ENCODE measurements around the gene PIP5K1C. TPM values are rescaled to one million over a fixed set of nuclear protein-coding genes. Genes with fewer than 3 reads are reported as not detected.

Gene PIP5K1C
- total RNA-seq, 1 donor from 2014 or later: 75.7 TPM

DNA sequence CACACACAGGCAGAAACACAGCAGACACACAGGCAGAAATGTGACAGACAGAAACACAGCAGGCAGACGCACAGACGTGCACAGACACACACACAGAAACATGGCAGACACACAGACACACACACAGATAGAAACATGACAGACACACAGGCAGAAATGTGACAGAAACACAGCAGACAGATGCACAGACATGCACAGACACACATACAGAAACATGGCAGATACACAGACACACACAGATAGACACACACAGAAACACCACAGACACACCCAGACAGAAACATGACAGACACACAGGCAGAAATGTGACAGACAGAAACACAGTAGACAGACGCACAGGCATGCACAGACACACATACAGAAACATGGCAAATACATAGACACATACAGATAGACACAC lies 94.9 kb downstream of the PIP5K1C start:
- DNase-seq (ENCODE audit: extremely low spot score, unreplicated experiment): no peak
- H3K9me3 Mint-ChIP-seq (ENCODE audit: unreplicated experiment): no peaks in the 10 kb centered on the region
- H3K4me1 Mint-ChIP-seq (ENCODE audit: unreplicated experiment): peaks cover 30% of the 10 kb centered on the region
- H3K36me3 Mint-ChIP-seq (ENCODE audit: unreplicated experiment): no peaks in the 10 kb centered on the region
- H3K4me3 Mint-ChIP-seq (ENCODE audit: unreplicated experiment): no peak overlapping the region
- no peaks in the 10 kb centered on the region for H3K27me3 Mint-ChIP-seq (ENCODE audit: unreplicated experiment)
- no peak overlapping the region for H3K27ac Mint-ChIP-seq (ENCODE audit: unreplicated experiment)
- TF ChIP-seq CTCF (IDR thresholded peaks at IDR 0.05): no peak

- DNase-seq (ENCODE audit: extremely low spot score, unreplicated experiment): no peak
- H3K4me1 Mint-ChIP-seq (ENCODE audit: unreplicated experiment): peaks cover 27% of the 10 kb centered on the region
- no peak for TF ChIP-seq CTCF (IDR thresholded peaks at IDR 0.05)
- no peak overlapping the region for H3K4me3 Mint-ChIP-seq (ENCODE audit: unreplicated experiment)
- no peaks in the 10 kb centered on the region for H3K9me3 Mint-ChIP-seq (ENCODE audit: unreplicated experiment)
- no peaks in the 10 kb centered on the region for H3K36me3 Mint-ChIP-seq (ENCODE audit: unreplicated experiment)
- H3K27ac Mint-ChIP-seq (ENCODE audit: unreplicated experiment): no peak overlapping the region
- H3K27me3 Mint-ChIP-seq (ENCODE audit: unreplicated experiment): no peaks in the 10 kb centered on the region
Observed at GRCh38 chr19:3604987-3605343, 95.3 kb downstream of the PIP5K1C start.

DNA sequence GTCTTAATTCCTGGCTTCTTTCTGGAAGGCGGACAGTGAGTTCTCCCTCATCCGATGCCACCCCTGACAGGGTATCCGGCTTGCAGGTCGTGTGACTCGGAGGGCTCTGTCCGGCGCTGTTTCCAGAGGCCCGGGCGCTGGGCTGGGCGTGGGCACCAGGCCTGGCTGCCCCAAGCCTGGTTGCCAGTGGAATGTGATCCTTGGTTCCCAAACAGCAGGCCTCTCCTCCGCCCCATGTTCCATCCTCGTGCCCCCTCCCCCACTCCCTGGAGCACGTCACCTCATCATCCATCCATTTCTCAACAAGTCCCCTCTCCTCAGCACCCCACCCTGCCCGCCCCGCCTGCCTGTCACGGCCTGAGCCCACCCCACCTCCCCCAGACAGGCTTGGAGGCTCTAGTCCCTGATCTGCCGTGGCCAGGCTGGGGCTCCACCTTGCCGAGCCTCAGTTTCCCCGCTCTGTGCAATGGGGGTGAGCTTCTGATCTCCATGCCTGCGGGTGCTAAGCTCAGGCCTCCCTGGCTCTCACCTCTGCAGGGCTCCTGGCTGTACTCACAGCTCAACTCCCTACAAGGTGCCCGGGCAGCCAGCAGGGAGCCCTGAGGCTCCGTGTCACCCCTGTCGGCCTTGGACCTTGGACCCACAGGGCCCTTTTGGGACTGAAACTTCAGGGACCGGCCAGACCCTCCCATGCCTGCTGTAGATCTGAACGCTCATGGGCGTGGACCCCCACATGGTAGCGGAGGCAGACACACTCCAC lies 95.9 kb downstream of the PIP5K1C start:
- DNase-seq (ENCODE audit: extremely low spot score, unreplicated experiment): no peak
- no peaks in the 10 kb centered on the region for H3K36me3 Mint-ChIP-seq (ENCODE audit: unreplicated experiment)
- H3K4me1 Mint-ChIP-seq (ENCODE audit: unreplicated experiment): peaks cover 26% of the 10 kb centered on the region
- H3K27ac Mint-ChIP-seq (ENCODE audit: unreplicated experiment): no peak overlapping the region
- H3K9me3 Mint-ChIP-seq (ENCODE audit: unreplicated experiment): no peaks in the 10 kb centered on the region
- TF ChIP-seq CTCF (IDR thresholded peaks at IDR 0.05): no peak
- H3K4me3 Mint-ChIP-seq (ENCODE audit: unreplicated experiment): no peak overlapping the region
- no peaks in the 10 kb centered on the region for H3K27me3 Mint-ChIP-seq (ENCODE audit: unreplicated experiment)

DNA sequence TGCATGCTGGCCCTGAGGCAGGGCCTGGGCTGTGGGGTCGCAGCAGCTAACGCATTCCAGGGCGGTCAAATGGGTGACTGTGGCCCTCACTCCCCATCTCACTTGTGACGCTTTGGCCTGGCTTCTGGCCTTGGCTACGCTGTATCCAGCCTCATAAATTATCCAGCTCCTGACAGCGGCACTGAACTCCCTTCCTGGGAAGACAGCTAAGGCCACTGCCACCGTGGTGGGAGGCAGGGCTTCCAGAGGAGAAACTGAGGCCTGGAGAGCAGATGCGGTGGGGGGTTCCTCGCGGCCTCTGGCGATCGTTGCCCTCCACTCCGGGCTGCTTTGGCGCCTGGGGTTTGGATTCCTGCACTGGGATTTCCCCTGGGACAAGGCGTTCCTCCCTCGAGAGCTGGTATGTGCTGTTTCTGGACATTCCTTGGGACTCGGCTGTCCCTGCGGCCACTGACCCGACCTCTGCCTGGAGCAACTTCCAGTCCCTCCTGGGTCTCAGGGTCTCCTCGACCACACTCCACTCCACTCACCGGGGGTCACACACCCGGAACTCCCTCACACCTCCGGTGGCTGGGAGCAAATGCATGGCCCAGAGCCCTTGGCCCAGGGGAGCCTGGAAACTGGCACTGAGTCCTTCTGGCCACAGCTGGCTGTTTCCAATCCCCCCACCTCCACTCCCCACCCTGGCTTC lies 97.0 kb downstream of the PIP5K1C start:
- no peak for TF ChIP-seq CTCF (IDR thresholded peaks at IDR 0.05)
- Mint-ChIP-seq H3K4me1 (ENCODE audit: unreplicated experiment) (peaks cover 23% of the 10 kb centered on the region), H3K27me3 (ENCODE audit: unreplicated experiment) (no peaks in the 10 kb centered on the region), H3K9me3 (ENCODE audit: unreplicated experiment) (no peaks in the 10 kb centered on the region), H3K36me3 (ENCODE audit: unreplicated experiment) (no peaks in the 10 kb centered on the region), H3K4me3 (ENCODE audit: unreplicated experiment) (no peak overlapping the region), H3K27ac (ENCODE audit: unreplicated experiment) (no peak overlapping the region)
- no peak for DNase-seq (ENCODE audit: extremely low spot score, unreplicated experiment)

- Mint-ChIP-seq H3K9me3 (ENCODE audit: unreplicated experiment) (no peaks in the 10 kb centered on the region), H3K27ac (ENCODE audit: unreplicated experiment) (no peak overlapping the region), H3K36me3 (ENCODE audit: unreplicated experiment) (no peaks in the 10 kb centered on the region), H3K4me1 (ENCODE audit: unreplicated experiment) (peaks cover 11% of the 10 kb centered on the region), H3K27me3 (ENCODE audit: unreplicated experiment) (no peaks in the 10 kb centered on the region), H3K4me3 (ENCODE audit: unreplicated experiment) (no peak overlapping the region)
- no peak for DNase-seq (ENCODE audit: extremely low spot score, unreplicated experiment)
- TF ChIP-seq CTCF (IDR thresholded peaks at IDR 0.05): no peak
Observed at GRCh38 chr19:3601021-3601420, 99.2 kb downstream of the PIP5K1C start.
